Endothelial cell of hepatic sinusoid (primary cell): ENCODE results near the gene SEPTIN1.

Experiments
- in situ Hi-C: cut with HindIII; loops from 2 replicates; pipeline ENCODE4 v1.10.0; 2017; ENCODE audit warnings: low sequenced_read_pairs

Gene SEPTIN1

DNA sequence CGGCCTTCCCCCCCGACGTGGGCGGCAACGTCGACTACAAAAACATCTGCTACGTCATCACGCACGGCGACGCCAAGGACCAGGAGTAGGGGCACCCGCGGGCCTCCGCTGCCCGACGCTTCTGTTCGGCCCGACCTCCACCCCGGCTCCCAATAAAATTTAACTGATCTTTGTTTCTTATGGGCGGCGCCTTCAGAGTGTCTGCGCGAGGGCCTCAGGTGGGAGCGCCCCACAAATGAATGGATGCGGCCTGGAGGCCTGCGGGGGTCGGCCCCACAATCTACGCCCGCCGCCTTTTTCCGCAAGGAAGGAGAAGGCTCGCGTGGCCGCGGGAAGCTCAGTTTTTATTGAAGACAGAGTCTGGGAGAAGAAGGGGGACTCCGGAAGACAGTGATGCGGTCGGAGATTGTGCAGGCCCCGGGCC lies 4.5 kb downstream of the SEPTIN1 start:
- in situ Hi-C loops = no loop called here

DNA sequence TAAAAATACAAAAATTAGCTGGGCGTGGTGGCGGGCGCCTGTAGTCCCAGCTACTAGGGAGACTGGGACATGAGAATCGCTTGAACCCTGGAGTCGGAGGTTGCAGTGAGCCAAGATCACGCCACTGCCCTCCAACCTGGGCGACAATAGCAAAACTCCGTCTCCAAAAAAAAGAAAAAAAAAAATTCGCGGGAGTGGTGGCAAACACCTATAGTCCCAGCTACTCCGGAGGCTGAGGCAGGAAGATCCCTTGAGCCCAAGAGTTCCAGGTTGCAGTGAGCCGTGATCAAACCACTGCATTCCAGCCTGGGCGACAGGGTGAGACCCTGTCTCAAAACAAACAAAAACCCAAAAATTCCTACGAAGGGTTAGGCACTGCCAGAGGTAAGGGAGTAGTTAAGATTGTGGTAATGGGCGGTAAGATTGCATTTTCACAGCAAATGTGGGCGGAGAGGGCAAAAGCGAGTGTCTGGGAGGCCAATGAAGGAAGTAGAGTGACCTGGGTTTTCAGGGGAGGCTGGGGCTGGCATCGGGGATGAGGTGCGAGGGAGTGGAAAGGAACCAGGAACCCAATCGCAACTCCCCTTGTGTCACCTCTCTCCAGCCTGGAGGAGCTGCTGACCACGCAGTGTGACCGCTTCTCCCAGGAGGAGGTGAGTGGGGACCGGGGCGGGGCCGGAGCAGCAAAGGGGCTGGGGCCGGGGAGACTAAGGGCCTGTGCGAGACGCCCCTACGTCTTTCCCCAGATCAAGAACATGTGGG lies 5.1 kb downstream of the SEPTIN1 start:
- in situ Hi-C loops = no loop called here

DNA sequence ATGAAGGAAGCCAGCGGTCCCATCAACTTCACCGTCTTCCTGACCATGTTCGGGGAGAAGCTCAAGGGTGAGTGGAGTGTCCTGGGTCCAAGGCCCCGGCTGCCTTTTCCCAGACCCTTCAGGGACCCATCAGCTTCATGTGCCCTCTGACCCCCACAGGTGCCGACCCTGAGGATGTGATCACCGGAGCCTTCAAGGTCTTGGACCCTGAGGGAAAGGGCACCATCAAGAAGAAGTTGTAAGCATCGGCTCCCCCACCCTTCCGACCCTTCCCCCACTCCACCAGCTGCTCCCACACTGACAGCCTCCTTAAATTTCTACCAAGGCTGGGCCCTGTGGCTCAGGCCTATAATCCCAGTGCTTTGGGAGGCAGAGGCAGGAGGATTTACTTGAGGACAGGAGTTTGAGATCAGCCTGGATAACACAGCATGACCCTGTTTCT lies 5.9 kb downstream of the SEPTIN1 start:
- in situ Hi-C loops = no loop called here

DNA sequence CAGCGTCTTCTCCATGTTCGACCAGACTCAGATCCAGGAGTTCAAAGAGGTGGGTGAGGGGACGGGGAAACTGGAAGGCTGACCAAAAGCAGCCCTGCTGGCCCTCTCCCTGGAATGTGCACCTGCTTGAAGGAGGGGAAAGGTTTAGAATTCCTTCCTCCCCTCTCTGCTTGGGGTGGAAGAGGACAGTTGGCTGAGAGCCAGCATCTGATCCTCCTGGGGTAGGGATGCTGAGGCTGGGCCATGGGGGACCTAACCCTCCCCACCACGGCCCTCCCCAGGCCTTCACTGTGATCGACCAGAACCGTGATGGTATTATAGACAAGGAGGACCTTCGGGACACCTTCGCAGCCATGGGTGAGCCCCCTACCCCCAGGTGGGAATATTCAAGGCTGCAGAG lies 6.5 kb downstream of the SEPTIN1 start:
- in situ Hi-C loops = no loop called here

DNA sequence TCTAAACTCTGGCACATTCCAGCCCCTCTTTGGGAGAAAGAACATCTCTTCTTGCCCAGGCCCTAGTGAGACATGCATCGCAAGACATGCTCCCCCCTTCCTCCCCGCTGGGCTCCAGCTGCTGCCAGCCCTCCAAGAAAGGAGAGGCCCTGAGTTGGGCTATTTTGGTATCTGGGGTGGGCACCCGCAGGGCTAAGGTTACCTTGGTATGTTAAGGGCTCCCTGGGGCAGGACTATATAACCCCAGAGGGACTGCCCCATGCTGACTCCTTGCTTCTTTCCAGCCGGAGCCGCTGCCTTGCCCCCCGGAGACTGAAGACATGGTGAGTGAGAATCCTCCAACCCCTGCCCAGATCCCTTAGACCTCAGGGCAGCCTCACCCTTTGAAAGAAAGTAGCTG lies 7.8 kb downstream of the SEPTIN1 start, which contains the start of gene MYL11:
TSS of gene MYL11 (plus strand) at position 265 of the 400 bp plus-strand sequence. CDS start at position 321, 56 bp downstream.
- in situ Hi-C loops = no loop called here

DNA sequence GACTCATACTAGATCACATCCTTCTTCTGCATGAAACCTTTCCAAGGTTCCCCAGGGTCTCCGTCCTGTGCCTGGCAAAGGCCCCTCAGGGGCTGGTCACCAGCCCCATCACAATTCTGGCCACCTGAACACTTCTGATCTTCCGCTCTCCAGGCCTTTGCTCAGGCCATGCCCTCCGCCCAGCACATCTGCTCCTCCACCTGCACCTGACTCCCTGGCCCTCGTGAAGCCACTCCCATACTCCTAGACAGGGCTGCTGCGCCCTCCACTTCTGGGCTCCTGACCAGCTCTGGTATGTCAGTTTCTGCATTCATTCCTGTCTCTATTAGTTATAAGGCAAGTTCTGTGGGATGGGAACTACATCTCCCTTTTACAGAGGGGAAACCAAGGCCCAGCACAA lies 9.6 kb downstream of the SEPTIN1 start:
- in situ Hi-C loops = no loop called here

DNA sequence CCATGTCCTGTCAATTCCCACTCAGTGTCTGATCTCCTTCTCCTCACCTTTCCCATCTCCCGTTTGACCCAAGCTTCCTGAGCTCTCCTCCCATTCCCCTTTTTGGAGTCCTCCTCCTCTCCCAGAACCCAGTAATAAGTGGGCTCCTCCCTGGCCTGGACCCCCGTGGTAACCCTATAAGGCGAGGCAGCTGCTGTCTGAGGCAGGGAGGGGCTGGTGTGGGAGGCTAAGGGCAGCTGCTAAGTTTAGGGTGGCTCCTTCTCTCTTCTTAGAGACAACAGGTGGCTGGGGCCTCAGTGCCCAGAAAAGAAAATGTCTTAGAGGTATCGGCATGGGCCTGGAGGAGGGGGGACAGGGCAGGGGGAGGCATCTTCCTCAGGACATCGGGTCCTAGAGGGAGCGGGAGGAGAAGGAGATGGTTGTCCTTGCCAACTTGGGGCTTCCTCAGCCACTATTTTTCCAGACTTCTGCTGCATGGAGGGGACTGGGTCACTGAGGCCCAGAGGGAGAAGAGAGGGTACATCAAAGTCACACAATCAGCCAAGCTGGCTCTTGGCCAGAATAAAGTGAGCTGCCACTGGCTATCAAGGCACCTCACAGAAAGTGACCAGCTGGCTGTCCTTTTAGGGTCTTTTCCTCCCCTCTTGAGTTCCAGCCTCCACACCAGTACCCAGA lies 10.2 kb downstream of the SEPTIN1 start:
- in situ Hi-C loops = no loop called here

DNA sequence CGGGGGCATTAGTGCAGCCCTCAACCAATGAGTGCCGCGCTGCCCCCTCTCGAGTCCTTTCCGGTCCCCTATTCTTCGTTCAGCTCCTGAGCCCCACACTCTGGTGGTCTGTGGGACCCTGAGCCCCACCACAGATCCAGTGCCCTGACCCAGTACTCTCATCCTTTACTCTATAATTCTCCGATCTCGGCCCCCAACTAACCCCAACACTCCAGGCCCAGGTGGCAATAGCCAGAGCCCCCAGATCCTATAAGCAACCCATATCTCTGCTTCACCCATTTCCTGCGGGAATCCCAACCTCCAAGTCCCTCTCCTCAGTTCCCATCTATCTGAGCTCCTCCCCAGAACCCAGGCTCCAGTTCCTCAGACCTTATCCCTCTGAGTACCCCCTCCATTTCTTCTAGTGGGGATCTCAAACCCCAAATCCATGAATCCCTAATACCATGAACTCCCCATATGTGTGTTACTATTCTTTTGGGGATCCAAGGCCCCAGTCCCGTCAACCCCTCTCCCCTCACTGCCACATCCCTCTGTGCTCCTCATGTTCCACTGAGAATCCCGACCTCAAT lies 11.0 kb downstream of the SEPTIN1 start:
- in situ Hi-C loops = no loop called here

DNA sequence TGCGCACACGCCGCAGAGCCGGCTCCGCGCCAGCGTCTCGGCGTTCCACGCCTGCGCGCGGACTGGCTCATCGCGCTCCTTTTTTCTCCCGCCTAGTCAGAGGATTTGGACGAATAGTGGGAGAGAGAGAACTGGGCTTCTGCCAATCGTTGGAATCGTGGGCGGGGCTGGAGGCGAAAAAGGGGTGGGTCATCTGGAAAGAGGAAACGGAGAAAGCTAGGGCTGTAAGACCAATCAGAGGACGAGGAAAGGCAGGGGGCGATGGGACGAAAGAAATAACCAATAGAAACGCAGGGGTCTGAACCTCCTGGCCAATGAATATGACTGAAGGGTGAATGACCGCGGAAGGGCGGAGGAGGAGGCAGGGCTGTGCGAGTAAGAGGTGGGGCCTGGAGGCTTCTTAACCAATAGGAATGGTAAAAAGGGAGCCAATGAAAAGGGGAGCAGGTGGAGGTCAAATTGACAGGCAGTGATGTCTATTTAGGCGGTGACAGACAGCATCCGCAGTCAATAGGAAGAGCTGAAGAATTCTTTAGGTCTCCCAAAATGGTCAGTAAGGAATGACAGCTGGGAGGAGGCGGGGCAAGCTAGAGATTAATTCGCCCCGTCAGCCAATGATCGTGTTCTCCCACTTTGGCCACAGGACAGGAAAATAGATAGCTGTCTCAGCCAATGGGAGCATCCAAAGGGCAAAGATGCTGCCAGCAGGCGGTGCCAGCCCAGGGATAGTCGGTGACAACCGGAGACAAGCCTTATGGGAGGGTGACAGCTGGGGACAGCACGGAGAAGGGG lies 11.7 kb downstream of the SEPTIN1 start, which contains the start of gene TBC1D10B:
TSS of gene TBC1D10B (minus strand) at position 39 of the 792 bp plus-strand sequence. CDS start 311 bp downstream, outside the sequence.
- in situ Hi-C loops = no loop called here

DNA sequence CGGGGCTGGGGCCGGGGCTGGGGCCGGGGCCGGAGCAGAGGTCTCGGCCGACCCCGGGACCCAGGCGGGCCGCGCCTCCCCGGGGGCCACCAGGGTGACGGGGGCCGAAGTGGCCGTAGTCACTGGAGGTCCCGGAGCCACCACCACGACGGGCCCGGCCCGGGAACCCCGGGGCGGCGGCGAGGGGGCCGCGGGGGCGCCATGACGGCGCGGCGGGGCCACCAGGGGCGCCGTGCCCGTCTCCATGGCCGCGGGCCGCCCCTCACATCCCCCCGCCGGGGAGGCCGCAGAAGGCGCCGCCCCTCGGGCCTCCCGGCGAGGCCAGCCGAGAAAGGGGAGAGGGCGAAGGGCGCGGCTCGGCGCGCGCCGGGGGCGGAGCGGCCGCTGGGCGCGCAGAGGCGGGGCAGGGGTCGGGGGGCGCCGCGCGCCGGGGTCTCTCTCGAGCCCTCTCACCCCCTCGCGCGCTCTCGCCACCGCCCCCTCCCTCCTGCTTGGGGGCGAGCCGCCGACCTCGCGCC lies 12.4 kb downstream of the SEPTIN1 start:
- in situ Hi-C loops = no loop called here

DNA sequence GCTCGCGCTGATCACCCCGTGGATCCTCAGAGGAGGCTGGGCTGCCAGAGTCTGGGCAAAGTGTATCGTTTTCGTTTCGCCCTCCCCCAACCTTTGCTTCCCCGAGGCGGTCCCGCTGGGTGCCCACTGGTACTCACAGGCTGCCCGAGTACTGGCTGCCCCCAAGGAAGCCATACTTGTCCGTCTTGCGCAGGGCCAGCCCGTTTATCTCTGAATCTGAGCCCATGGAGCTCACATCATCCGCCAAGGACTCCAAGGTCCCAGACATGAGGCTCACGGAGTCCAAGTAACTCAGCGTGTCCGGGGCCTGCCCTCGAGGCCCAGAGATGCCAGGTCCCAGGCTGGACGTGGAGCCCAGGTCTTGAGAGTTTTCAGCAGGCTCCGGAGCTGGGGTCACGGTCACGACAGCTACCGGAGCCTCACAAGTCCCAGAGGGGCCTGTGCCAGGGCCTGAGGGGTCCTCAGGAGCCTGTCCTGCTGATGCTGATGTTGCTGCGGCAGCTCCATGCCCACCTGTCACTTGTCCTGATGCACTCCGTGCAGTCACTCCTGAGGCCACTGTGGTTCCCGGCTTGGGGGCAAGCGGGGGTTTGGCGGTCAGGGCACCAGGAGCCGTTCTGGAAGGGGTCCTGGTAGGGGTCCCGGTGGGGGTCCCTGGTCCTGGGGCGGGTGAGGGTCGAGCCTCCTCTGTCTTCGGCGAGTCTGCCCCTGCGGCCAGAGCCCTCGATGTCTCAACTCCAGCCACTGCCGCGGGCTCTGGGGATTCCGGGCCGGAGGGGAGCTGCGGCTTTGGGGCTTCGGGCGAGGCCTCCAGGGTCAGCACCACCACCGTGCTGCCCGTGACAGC lies 13.0 kb downstream of the SEPTIN1 start:
- in situ Hi-C loops = no loop called here

DNA sequence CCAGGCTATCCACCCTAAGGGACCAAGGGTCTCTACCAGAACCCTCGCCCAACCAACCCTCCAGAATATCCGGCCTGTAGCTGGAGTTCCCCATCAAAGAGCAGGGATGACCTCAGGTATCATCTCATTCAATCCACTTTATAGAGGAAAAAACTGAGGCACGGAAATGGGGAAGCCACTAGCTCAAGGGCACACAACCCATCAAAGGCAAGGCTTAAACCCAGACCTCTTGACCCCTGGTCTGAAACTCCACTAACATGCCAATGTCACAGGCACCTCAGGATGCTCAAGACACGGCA lies 13.6 kb downstream of the SEPTIN1 start:
- in situ Hi-C loops = no loop called here

DNA sequence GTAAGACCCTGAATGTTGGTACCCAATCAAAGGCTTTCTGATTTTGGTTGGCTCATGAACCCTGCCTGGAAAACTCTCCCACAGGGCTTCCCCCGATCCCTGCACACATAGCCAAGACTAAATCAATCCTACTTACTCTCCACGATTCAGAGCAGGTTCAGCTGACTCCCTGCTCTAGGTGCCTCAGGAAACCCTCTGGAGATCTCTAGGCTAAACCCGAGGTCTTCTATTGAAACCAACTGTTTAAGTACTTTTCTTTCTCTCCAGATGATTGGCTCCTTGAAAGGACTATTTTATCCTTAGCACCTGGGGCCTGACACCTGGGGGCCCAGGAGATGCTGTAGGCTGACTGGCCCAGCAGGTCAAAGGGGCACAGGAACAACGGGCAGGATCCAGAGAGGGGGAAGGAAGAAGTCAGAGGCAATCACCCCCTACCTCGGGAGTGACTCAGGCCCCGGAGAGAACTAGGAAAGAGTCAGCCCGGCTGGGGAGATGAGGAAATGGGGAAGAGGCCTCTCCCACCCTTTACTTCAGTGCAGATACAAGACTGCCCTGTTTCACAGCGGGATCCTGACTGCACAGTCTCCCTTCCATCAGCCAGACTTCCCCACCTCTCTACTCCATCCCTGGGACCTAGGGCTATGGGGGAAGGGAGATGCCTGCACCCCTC lies 14.1 kb downstream of the SEPTIN1 start:
- in situ Hi-C loops = no loop called here

DNA sequence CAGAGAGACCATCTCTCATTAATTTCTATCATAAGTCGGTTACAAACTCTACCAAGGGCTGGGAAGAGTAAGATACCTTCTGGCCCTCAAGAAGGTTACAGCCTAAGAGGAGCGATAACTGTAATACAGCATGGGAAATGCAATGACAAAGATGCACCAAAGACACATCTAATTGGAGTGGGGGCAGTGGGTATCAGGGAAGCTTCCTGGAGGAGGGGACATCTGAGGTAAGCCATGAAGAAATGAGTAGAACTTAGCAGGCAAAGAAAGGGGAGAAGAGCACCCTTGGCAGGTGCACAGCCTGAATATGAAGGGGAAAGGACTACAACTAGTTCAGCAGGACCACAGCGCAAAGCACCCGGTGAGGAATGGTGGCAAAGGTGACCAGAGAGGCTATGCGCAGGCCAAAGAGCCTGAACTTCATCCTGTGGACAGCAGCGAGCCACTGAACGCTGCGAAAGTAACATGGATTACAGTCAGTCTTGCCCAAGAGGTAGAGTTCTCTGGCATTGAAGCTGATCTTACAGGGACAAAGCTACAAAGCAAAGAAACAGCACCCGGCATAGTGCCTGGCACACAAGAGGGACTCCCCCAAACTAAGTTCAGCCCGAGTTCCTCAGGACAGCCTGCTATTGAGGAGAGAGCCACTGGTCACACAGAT lies 14.9 kb downstream of the SEPTIN1 start:
- in situ Hi-C loops = no loop called here

DNA sequence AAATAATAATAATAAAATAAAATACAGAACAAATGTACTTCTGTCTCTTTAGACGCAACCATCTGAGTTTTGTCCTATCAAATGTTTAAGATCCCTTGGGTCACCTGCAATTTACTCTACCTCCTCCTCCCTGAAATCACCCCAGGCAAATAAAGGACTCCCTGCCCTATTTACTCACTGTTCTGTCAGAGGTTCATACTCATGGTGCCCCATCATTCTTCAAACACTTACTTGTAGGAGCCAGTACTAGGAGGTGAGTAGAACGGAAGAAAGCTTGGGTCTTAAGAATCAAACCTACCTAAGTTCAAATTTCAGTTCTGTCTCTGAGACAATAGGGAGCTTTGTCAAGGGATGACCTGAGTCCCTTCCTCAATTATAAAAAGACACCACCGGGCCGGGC lies 15.8 kb downstream of the SEPTIN1 start:
- in situ Hi-C loops = no loop called here

DNA sequence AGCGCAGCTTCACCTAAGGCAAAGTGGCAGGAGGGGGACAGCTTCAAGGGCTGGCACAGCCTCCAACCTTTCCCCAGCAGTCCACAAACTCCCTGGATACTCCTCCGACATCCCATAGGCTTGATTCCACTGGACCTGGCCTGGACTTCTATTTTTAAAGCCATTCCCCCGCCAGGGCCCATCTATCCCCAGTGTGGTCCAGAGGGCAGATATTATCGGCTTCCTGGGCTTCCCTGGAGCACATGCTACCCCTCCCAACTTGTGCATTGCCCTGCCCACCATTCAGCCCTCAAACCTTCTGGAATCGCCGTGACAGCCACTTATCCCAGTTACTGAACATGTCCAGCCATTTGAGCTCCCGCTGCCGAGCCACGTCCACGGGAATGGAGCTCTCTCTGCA lies 17.2 kb downstream of the SEPTIN1 start:
- in situ Hi-C loops = no loop called here

DNA sequence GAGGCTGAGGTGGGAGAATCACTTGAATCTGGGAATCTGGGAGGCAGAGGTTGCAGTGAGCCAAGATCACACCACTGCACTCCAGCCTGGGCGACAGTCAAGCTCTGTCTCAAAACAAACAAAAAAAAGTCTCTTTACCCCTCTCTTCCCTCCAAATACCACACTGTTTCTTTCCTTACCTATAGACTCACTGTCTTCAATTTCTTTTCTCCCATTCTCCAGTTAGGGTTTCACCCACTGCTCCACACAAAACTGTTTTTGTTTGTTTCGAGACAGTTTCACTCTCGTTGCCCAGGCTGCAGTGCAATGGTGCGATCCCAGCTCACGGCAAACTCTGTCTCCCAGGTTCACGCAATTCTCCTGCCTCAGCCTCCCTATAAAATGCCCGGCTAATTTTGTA lies 21.2 kb downstream of the SEPTIN1 start:
- in situ Hi-C loops = no loop called here

DNA sequence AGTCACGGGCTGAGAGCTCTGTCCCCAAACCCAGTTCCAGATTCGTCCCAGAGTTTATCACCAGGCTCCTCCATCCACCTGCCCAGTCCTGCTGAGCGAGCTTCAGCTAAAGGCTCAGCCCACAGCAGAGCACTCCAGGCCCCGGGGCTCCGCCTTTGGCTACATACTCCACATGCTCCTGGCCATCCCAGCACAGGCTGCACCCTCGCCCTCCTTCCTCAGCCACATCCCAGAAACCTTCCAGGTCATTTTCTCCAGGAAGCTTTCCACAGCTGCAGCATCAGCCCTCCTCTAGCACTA lies 22.5 kb downstream of the SEPTIN1 start:
- in situ Hi-C loops = no loop called here
